Hindlimb muscle (tissue), 1 donor: ENCODE data around the gene TRMT44. TPM values are rescaled to one million over a fixed set of nuclear protein-coding genes. Genes with fewer than 3 reads are reported as not detected.
"Not testable (repeated sequence)": the region's sequence is repeated elsewhere in the genome, so short reads cannot be mapped to it uniquely, and the experiment has no call there.

Experiments
- DNase-seq: peaks from one replicate; pipeline ENCODE4 v3.0.0-alpha.2; 2013
- polyA plus RNA-seq: library from polyadenylated mRNA; unstranded; fragments of 120-200 nt; gene quantifications from one replicate; pipeline ENCODE4 v1.2.1, GENCODE V29; 2013; ENCODE audit not compliant: insufficient read length

The TRMT44 gene
- polyA plus RNA-seq, 1 donor, result 12.2 TPM

GRCh38 chr4:8469550-8469949 is 29.0 kb downstream of the TRMT44 start:
- no peak for DNase-seq

GRCh38 chr4:8470451-8471024 is 30.0 kb downstream of the TRMT44 start:
- DNase-seq, result no peak

GRCh38 chr4:8471211-8471875 is 30.8 kb downstream of the TRMT44 start:
- no peak for DNase-seq

DNA sequence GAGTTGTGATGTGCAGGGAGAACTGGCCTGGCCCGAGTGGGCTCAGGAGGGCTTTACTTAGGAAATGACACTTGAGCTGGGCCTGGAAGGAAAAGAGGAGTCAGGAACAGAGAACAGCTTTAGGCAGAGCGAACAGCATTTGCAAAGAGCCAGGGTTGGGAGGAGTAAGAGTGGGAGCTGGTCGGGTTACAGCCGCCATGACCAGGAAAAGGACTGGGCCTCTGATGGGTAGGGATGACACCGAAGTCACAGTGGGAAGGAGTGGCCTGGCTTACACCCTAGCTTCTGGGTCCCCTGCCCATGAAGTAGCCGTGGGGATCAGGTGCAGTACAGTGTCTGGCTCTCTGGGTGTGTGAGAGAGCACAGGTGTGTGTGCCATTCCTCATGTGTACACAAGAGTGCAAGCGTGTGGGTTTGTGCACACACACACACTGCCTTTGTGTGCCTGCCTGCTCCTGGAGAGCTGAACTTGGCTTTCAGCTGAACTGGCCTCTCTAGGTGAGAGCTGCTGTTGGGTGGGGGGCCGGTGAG is 31.6 kb downstream of the TRMT44 start:
- no peak for DNase-seq

GRCh38 chr4:8472689-8473197 is 32.2 kb downstream of the TRMT44 start:
- DNase-seq, result peak; percentile 65

DNA sequence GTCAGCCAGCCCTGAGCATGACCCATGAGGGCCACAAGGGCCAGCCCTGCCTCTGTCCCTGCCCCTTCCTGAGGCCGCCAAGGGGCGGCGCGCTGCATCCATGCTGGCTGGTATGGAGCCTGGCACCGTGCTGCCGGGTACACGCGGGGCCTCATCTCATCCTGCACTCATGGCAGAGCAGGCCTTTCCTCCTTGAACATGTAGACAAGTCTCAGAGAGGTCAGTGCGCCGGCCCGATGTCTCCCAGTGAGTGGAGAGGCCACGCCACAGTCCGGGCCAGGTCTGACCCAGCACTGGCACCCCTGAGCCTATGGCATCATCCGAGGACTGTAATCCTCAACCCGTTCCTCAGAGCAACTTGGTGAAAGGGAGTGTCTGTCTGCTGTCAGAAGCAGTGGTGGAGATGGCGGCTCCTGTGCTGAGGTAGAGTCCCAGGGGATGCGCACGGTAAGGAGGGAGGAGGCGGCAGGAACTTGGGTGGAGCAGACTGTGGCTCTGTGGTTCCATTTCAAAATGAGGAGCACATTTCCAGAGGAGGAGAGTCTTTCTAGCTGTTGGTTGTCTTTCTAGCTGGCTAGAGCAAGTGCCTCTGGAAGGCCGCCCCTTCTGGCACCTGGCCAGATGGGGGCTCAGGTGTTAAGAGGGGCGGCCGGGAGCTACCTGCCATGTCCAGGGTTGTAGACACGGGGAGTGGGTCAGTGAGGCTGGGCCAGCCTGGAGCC is 32.8 kb downstream of the TRMT44 start:
- no peak for DNase-seq

DNA sequence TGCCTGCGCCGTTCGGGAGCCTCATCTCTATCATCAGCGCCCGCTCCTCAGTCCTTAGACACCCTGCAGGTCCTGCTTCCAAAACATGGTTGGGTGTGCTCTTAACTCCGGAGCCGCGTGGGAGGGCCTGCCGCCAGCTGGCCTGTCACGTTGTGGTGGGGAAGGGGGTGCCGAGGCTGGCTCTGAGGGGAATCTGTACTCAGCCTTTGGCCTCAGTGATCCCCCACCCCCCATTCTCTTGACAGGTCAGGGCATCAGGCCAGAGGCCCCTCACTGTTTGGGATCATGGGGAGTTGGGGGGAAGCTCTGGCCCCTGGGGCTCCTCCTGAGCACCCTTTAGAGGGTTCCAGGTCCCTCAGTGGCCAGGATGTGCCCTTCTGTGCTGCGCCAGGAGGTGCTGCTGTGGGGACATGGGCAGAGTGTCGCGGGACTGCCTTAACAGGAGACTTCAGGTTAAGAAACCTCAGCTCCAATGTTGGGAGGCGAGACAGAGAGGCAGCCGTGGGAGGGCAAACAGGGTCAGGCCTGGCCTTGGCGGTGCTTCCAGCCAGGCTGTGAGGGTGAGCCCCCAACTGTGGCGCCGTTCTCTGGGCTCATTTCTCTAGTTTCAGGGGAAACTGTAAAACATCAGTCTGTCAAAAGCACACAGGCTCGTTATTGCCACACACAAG is 33.5 kb downstream of the TRMT44 start:
- DNase-seq, result no peak

- no peak for DNase-seq
Measured at GRCh38 chr4:8474856-8475255, 34.3 kb downstream of the TRMT44 start.

DNA sequence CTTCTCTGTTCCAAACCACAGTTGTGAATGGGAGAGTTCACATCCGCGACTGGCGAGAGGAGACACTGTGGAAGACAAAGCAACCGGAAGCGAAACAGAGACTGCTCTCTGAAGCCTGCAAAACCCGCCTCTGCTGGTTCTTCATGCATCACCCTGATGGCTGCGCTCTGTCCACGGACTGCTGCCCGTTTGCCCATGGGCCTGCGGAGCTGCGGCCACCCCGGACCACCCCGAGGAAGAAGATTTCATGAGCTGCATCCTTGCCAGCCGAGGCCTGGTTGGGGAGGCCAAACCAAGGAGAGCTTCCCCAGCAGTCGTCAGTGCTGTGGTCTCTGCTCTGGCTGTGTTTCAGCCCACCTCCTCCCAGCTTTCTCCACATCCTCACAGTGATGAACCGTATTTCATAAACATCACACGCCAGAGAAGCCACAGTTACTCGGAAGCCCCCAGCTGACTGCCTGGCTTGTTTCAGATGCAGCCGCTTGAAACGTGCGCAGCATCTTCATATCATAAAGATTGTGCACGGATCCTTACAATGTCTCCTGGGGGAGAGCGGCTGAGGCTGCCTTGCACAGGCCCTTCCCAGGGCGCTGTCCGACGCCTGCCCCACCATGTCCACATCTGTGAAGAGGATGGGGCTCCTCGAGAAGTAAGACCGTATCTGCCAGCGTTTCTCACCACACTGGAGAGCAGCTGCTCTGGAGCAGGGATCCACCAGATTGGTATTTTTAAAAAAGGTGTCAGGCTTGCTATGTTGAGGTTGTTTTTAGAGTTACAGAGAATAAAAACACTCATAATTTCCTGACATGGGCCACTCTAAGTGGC is 35.4 kb downstream of the TRMT44 start:
- DNase-seq, result no peak

GRCh38 chr4:8477095-8477635 is 36.6 kb downstream of the TRMT44 start:
- no peak for DNase-seq

DNA sequence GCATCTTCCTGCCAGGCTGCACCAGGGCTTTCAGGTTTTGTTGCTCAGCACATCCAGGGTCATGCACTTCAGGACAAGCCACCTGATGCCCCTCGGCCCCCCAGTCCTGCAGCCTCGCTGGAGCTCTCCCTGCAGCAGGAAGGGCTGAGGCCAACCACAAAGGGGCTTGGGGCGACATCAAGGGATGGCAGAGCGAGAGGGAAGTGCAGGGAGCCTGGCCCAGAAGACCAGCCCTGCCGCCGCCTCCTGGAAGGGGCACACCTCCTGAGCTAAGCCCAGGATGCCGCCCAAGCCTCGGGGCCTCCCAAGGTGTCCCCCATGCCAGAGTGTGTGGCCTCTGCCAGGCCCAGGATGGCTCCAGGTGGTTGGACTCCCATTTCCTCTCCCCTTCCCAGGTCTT is 37.1 kb downstream of the TRMT44 start:
- no peak for DNase-seq

GRCh38 chr4:8478371-8478770 is 37.8 kb downstream of the TRMT44 start:
- no peak for DNase-seq

DNA sequence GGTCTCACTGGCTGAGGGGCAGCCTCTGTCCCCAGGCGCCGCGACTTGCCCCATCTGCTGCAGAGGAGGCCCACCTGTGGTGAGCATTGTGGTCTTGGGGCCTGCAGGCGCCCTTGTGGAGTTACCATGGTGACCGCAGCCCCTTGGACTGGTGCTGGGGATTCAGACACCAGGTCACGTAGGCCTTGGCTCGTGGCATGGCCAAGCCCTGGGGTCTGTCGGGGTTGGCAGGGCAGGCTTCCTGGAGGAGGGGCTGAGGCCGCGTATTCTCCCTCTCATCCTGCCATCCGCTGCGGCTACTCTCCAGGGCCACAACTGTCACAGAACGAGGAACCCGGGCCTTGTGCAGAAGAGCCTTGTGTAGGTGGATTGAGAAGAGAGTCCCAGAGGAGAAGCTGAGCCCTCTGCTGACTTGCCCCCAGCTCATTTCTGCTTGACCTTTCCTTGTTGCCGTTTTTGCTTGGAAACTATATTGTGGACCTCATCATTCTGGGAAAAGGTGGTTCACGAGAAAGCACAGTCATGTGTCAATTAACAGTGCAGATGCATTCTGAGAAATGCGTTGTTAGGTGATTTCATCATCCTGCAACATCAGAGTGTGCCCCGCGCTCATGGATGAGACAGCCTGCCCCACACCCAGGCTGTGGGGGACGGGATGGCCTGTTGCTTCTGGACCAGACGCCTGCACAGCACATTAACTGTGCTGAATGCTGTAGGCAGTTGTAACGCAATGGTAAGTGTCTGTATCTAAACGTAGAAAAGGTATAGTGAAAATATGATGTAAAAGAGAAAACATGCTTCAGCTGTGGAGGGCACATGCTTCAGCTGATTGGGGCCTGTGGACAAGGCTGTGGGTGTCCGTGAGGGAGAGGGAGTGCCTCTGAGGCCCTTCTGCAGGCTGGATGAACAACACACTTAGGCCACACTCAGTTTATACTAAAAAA is 38.5 kb downstream of the TRMT44 start:
- DNase-seq, result no peak

DNA sequence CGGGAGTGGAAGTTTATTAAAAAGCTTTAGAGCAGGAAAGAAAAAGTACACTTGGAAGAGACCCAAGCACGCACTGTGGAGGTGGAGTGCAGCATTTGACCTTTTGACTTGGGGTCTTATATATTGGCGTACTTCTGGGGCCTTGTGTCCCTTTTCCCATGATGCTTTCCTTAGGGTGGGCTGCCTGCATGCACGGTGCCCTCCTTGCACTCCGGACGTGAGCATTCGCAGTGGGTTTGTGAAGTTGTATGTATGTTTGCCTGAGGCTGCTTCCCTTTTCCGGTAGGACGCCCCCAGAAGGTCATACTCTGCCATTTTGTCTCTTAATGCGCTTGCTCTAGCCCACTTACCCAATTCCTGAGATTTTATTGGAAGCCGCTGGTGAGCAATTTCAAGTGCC is 39.6 kb downstream of the TRMT44 start:
- no peak for DNase-seq

- DNase-seq, result not testable (repeated sequence)
Measured at GRCh38 chr4:8486643-8487042, 46.1 kb downstream of the TRMT44 start.

DNA sequence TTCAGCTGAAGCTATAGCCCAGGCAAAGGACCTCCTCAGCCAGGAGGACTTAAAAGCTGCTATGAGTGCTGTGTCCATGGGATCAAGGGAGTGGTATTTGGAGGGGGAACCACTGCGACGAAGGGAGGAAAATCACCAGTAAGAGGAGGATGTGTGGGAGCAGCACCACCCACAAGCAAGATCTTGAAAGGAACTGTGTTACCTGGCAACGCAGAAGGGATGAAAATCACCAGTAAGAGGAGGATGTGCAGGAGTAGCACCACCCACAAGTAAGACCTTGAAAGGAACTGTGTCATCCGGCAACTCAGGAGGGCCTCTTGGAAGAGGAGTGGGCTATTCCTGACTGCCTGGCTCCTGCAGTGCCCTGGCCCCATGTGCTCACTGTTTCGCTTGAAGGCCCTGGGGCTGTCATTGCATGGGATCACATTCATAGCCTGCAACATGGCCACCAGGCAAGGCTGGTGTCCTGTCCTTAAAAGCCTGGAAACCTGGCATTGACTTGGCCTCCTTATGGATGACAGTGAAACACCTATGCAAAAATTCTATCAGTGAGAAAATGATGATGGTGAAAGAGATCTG is 48.3 kb downstream of the TRMT44 start:
- no peak for DNase-seq

DNA sequence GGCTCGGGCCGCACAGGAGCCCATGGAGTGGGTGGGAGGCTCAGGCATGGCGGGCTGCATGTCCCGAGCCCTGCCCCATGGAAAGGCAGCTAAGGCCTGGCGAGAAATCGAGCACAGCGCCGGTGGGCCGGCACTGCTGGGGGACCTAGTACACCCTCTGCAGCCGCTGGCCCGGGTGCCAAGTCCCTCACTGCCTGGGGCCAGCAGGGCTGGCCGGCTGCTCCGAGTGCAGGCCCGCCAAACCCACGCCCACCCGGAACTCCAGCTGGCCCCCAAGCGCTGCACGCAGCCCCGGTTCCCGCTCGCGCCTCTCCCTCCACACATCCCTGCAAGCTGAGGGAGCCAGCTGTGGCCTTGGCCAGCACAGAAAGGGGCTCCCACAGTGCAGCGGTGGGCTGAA is 50.9 kb downstream of the TRMT44 start:
- not testable (repeated sequence) for DNase-seq

DNA sequence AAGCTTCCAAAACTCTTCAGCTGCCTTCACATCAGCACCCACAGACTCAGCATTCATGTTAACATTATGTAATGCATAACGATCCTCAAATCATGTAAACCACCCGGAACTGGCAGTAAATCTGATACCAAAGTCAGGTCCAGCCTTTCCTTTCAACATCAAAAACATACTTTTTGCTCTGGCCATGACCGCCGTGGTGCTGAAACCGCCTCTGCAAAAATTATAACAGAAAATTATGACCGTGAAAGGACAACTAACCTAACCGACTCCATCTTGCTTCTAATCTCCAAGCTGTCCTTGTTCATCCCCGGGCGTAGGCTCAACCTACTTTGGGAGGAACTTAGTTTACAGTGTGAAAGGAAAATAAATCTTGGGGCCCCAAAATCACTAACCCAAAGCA is 51.6 kb downstream of the TRMT44 start:
- DNase-seq, result no peak

GRCh38 chr4:8493484-8493883 is 52.9 kb downstream of the TRMT44 start:
- no peak for DNase-seq

DNA sequence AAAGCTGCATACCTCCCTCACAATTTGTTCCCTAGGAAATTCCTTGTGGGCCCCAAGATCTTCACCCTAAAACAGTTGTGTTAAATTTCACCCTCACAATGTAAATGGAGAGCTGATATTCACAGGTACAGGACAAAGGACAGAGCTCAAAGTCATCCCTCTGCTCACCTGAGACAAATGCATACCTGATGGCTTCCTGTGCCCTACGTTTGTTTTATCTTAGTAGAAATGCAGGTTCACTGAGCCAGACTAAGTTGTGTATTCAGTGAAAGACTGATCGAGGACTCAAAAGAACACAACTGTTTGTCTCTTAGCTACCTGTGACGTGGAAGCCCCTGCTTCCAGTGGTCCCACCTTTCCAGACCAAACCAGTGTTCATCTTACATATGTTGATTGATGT is 53.6 kb downstream of the TRMT44 start:
- DNase-seq, result no peak
